BE2C (cell line): ENCODE data around the gene SAMD11.

Experiments
- DNase-seq: peaks from one replicate; pipeline ENCODE4 v3.0.0-alpha.2; 2020
- H3K27me3 ChIP-seq: fragments of 250-450 bp; sonication (Bioruptor Pico); 2 replicates; pipeline ENCODE4 v1.5.1; 2020; ENCODE audit warnings: mild to moderate bottlenecking
- H3K36me3 ChIP-seq: fragments of 250-450 bp; sonication (Bioruptor Pico); 2 replicates; pipeline ENCODE4 v1.5.1; 2020; ENCODE audit warnings: mild to moderate bottlenecking
- H3K4me1 ChIP-seq: fragments of 250-450 bp; sonication (Bioruptor Pico); 2 replicates; pipeline ENCODE4 v1.5.1; 2020
- H3K4me3 ChIP-seq: 2 replicates; pipeline ENCODE4 v1.5.1; 2011; ENCODE audit warnings: low read depth, low read length
- H3K9me3 ChIP-seq: fragments of 250-450 bp; sonication (Bioruptor Pico); 2 replicates; pipeline ENCODE4 v1.5.1; 2020
- CTCF ChIP-seq: IDR thresholded peaks from 2 replicates; pipeline ENCODE4 v1.5.1; 2012; ENCODE audit warnings: mild to moderate bottlenecking, low read depth, low read length

The SAMD11 gene

DNA sequence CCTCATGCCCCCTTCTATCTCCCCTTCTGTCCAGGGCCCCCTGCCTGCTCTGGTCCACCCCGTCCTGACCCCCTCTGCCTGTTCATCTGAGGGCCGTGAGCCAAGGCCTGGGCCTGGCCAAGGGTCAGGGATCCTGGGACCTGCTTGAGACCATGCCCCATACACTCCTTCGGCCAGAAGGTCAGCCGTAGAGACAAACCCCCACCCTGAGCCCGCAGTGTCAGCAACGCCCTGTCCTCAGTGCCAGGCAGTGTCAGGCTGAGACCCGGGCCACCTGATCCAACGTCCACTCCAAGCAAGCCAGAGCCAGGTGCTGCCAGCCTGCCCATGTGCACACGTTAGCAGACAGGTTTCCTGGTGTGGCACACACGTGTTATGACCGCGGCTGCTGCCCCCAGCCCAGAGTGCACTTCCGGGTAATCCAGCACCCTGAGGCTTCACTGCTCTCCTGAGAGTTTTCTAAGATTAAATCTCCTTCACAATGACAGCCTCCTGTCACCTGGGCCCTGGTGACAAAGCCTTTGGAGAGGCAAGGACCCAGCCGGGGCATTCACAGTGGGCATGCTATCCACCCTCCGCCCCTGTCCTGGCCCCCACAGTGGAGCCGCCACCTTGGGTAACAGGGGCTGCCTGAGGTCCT lies 10.1 kb upstream of the SAMD11 start:
- Histone ChIP-seq H3K9me3 (no peaks in the 10 kb centered on the region), H3K4me1 (peaks cover 61% of the 10 kb centered on the region), H3K27me3 (no peaks in the 10 kb centered on the region), H3K36me3 (no peaks in the 10 kb centered on the region), H3K4me3 (no peak overlapping the region)
- no peak for DNase-seq
- TF ChIP-seq CTCF, result no peak

GRCh38 chr1:914131-914890 lies 9.4 kb upstream of the SAMD11 start:
- H3K9me3 ChIP-seq, result no peaks in the 10 kb centered on the region
- H3K4me3 ChIP-seq, result no peak overlapping the region
- peaks cover 64% of the 10 kb centered on the region for H3K4me1 ChIP-seq
- no peaks in the 10 kb centered on the region for H3K27me3 ChIP-seq
- DNase-seq, result no peak
- no peak for TF ChIP-seq CTCF
- no peaks in the 10 kb centered on the region for H3K36me3 ChIP-seq

GRCh38 chr1:914891-915280 lies 8.8 kb upstream of the SAMD11 start:
- Histone ChIP-seq H3K36me3 (no peaks in the 10 kb centered on the region), H3K9me3 (no peaks in the 10 kb centered on the region), H3K4me1 (peaks cover 65% of the 10 kb centered on the region), H3K27me3 (no peaks in the 10 kb centered on the region), H3K4me3 (no peak overlapping the region)
- no peak for DNase-seq
- no peak for TF ChIP-seq CTCF

GRCh38 chr1:915295-916172 lies 8.2 kb upstream of the SAMD11 start:
- Histone ChIP-seq H3K27me3 (no peaks in the 10 kb centered on the region), H3K9me3 (no peaks in the 10 kb centered on the region), H3K4me1 (peaks cover 67% of the 10 kb centered on the region)

More at GRCh38 chr1:915295-916172, 8.2 kb upstream of the SAMD11 start:
- no peak overlapping the region for H3K4me3 ChIP-seq
- H3K36me3 ChIP-seq, result no peaks in the 10 kb centered on the region
- TF ChIP-seq CTCF, result no peak
- no peak for DNase-seq
